ENCODE measurements around the gene RXFP2. TPM values are rescaled to one million over a fixed set of nuclear protein-coding genes. Genes with fewer than 3 reads are reported as not detected.

Gene RXFP2, protein sequence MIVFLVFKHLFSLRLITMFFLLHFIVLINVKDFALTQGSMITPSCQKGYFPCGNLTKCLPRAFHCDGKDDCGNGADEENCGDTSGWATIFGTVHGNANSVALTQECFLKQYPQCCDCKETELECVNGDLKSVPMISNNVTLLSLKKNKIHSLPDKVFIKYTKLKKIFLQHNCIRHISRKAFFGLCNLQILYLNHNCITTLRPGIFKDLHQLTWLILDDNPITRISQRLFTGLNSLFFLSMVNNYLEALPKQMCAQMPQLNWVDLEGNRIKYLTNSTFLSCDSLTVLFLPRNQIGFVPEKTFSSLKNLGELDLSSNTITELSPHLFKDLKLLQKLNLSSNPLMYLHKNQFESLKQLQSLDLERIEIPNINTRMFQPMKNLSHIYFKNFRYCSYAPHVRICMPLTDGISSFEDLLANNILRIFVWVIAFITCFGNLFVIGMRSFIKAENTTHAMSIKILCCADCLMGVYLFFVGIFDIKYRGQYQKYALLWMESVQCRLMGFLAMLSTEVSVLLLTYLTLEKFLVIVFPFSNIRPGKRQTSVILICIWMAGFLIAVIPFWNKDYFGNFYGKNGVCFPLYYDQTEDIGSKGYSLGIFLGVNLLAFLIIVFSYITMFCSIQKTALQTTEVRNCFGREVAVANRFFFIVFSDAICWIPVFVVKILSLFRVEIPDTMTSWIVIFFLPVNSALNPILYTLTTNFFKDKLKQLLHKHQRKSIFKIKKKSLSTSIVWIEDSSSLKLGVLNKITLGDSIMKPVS
- total RNA-seq (2022; extraction: Qiagen RNA extraction): not detected in 5 replicates

DNA sequence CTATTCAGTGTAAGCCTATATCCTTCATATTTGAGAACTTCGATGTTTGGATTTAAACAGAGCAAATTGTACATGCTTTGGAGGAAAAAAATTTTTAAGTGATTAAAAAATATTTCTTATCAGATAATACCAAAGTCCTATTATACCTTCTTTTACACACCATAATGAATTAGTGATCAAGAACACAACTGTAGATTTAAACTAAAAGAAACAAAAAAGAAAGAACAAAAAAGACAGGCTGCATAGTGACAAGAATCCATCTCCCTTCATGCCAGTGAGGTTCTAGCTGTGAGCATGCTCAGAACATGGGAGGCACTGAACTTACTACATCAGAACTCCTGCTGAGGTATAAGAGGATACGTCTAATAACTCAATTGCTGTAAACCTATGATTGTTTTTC, at the start of gene RXFP2:
Gene RXFP2 (plus strand): TSS at position 301 of the 400 bp plus-strand sequence. CDS start 87 bp downstream, at position 388.

Data from A549 treated with Hydrocortisone at 1 μM for 4 hours (cell line).